Measurements from ENCODE around the gene ATP8B1.

GRCh38 chr18:57841568-57841967 lies 38.5 kb upstream of the ATP8B1 start:
- no peak for TF ChIP-seq CTCF (IDR thresholded peaks at IDR 0.05)
- TF ChIP-seq POLR2A (IDR thresholded peaks at IDR 0.05) = no peak
